DOHH2 (cell line): Measurements from ENCODE around the gene CHRM4.

Experiments
- EZH2phosphoT487 ChIP-seq: fragments of 200-600 bp; sonication (generic); IDR thresholded peaks from 2 replicates; pipeline ENCODE4 v1.6.1; 2017; ENCODE audit warnings: borderline replicate concordance, mild to moderate bottlenecking, antibody characterized with exemption, low read length, moderate library complexity, mixed read lengths
- TF ChIP-seq, protein P1 (sequence below): fragments of 200-600 bp; sonication (generic); IDR thresholded peaks from one replicate; pipeline ENCODE4 v1.5.1; 2014; ENCODE audit warnings: antibody characterized with exemption, mild to moderate bottlenecking, low read depth, low read length; ENCODE audit not compliant: poor library complexity, severe bottlenecking

DNA sequence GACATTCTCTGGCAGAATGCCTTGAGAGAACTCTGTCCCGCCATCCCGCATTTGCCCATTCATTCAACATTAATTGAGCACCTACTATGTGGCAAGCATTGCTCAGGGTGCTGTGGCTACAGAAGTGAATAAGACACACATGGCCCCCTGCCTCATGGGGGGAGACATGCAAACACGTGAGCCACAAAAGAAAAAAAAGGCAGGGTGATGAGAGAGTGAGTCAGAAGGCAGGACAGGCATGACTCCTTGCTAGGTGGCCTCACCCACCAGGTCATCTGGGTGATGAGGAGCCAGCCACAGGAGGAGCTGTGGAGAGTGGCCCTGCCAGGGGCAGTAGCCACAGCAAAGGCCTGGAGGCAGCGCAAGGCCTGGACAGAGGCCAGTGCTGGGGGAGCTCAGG, 4.9 kb downstream of the CHRM4 start:
- TF ChIP-seq, protein P1, sequence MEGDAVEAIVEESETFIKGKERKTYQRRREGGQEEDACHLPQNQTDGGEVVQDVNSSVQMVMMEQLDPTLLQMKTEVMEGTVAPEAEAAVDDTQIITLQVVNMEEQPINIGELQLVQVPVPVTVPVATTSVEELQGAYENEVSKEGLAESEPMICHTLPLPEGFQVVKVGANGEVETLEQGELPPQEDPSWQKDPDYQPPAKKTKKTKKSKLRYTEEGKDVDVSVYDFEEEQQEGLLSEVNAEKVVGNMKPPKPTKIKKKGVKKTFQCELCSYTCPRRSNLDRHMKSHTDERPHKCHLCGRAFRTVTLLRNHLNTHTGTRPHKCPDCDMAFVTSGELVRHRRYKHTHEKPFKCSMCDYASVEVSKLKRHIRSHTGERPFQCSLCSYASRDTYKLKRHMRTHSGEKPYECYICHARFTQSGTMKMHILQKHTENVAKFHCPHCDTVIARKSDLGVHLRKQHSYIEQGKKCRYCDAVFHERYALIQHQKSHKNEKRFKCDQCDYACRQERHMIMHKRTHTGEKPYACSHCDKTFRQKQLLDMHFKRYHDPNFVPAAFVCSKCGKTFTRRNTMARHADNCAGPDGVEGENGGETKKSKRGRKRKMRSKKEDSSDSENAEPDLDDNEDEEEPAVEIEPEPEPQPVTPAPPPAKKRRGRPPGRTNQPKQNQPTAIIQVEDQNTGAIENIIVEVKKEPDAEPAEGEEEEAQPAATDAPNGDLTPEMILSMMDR = no peak
- TF ChIP-seq EZH2phosphoT487 = no peak
